HFFc6 (cell line): ENCODE measurements around the gene LTBP3. TPM values are rescaled to one million over a fixed set of nuclear protein-coding genes. Genes with fewer than 3 reads are reported as not detected.

ENCODE experiments used
- DNase-seq: peaks from one replicate; pipeline ENCODE4 v3.0.0-alpha.2; 2018
- H3K27ac Mint-ChIP-seq: 2 replicates; pipeline ENCODE4 v1.8.0; 2020; ENCODE audit warnings: mild to moderate bottlenecking, mixed read lengths
- H3K27me3 Mint-ChIP-seq: 2 replicates; pipeline ENCODE4 v1.8.0; 2021; ENCODE audit warnings: mild to moderate bottlenecking, moderate library complexity, mixed read lengths; ENCODE audit not compliant: insufficient read depth
- H3K36me3 Mint-ChIP-seq: 2 replicates; pipeline ENCODE4 v1.8.0; 2021; ENCODE audit warnings: low read depth, mixed read lengths
- H3K4me1 Mint-ChIP-seq: 2 replicates; pipeline ENCODE4 v1.8.0; 2020; ENCODE audit warnings: low read depth, mixed read lengths
- H3K4me3 Mint-ChIP-seq: 2 replicates; pipeline ENCODE4 v1.8.0; 2020; ENCODE audit warnings: mild to moderate bottlenecking, moderate library complexity, mixed read lengths
- H3K9me3 Mint-ChIP-seq: 2 replicates; pipeline ENCODE4 v1.8.0; 2020; ENCODE audit warnings: mild to moderate bottlenecking, mixed read lengths
- CTCF ChIP-seq: fragments of 200-600 bp; sonication (generic); IDR thresholded peaks from 2 replicates; pipeline ENCODE4 v1.5.0; 2021; ENCODE audit warnings: antibody characterized with exemption, mild to moderate bottlenecking
- total RNA-seq, 6 experiments: library from RNA; stranded (reverse); fragmentation: NEBNext Ultra II Directional; extraction: Animal tissue kit (Norgen Biotek cat#: 25700); gene quantifications; 2 replicates in 1 of 6; 3 replicates in 5 of 6; pipeline ENCODE4 v1.2.3, GENCODE V29; 2021

The LTBP3 gene
- total RNA-seq, 6 experiments from 2014 or later = 64.0 to 78.1 (median 66.0) TPM

DNA sequence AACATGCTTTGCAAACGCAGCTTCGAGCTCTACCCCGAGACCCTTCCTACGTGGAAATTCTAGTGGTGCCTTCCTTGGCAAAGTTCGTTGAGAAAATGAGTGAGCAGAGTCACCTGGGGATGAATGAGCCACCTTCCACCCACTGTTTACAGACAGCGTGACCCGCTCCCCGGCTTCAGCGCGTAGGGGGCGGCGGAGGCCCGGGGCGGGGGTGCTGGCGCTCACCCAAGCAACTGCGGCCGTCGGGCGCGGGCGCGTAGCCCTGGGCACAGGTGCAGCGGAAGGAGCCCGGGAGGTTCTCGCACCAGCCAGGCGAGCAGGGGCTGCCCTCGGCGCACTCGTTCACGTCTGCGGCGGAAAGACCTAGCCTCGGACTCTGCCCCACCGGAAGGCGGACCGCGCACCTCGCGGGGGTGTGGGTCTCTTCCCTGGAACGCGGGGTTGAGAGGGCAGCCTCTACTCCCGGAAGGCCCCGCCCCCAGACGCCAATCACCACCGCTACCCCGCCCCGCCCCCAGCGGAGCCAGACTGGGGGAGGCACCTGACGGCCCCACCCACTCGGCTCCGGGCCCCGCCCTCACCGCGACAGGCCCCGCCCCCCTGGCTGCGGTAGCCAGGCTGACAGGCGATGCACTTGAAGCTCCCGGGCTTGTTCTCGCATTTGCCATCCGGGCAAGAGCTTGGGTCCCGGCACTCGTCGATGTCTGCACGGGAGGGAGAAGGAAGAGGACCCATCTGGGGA lies 11.8 kb downstream of the LTBP3 start:
- Mint-ChIP-seq H3K4me3 (no peak overlapping the region), H3K36me3 (peaks cover 28% of the 10 kb centered on the region), H3K4me1 (peaks cover 8% of the 10 kb centered on the region), H3K27me3 (peaks cover 3% of the 10 kb centered on the region), H3K27ac (no peak overlapping the region), H3K9me3 (no peaks in the 10 kb centered on the region)
- TF ChIP-seq CTCF = no peak
- DNase-seq = no peak

- Mint-ChIP-seq H3K36me3 (peaks cover 23% of the 10 kb centered on the region), H3K9me3 (no peaks in the 10 kb centered on the region), H3K27me3 (peaks cover 3% of the 10 kb centered on the region), H3K4me1 (peaks cover 13% of the 10 kb centered on the region), H3K27ac (no peak overlapping the region), H3K4me3 (no peak overlapping the region)
- DNase-seq = no peak
- no peak for TF ChIP-seq CTCF
Observed at GRCh38 chr11:65545853-65546216, 12.3 kb downstream of the LTBP3 start.

GRCh38 chr11:65542738-65543390 lies 15.3 kb downstream of the LTBP3 start:
- Mint-ChIP-seq H3K36me3 (peaks cover 9% of the 10 kb centered on the region; the same call in 1 of the 2 replicates), H3K4me1 (peaks cover 13% of the 10 kb centered on the region), H3K27me3 (peaks cover 7% of the 10 kb centered on the region), H3K4me3 (no peak overlapping the region), H3K27ac (peak overlapping the region; percentile 14; the same call in 1 of the 2 replicates), H3K9me3 (no peaks in the 10 kb centered on the region)
- no peak for TF ChIP-seq CTCF
- no peak for DNase-seq

DNA sequence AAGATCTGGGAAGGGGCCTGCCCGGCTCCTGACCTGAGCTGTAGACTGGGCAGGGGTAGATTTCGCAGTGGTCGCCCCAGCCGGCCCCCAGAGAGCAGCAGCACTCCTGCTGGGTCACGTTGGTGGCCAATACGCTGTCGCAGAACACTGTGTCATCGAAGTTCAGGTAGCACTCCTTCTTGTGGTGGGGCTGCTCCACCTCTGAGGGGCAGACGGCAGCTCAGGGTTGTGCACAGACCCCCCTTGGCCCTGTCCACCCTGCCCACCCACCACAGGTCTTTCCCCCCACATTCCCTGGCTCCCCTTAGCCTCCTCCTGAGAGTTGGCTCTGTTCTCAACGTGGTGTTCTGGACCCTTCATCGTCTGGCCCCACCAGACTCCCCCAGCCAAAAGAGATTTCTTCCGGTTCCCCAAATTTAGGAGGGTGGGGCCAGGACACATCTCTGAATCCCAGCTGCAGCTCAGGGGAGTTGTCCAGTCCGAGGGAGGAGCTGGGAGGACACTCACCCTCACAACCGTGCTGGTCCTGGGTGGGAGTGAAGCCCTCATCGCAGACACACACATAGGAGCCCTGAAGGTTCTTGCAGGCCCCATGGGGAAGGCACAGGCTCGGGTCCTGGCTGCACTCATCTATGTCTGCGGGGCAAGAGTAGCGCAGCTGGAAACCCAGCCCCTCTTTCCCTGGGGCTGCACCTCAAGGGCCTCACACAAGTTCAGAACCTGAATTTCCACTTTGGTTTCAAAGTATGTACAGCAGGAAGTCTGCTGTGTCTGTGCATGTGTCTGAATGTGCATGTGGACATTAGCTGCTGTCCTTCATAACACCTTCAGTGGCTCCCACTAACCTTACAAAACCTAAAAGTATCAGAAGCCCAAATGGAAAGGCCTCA lies 16.8 kb downstream of the LTBP3 start:
- Mint-ChIP-seq H3K4me1 (peaks cover 13% of the 10 kb centered on the region), H3K36me3 (peaks cover 12% of the 10 kb centered on the region; the same call in 1 of the 2 replicates), H3K9me3 (no peaks in the 10 kb centered on the region), H3K27me3 (peaks cover 10% of the 10 kb centered on the region), H3K27ac (peak overlapping the region; percentile 76), H3K4me3 (peak overlapping the region; percentile 80)
- no peak for DNase-seq
- no peak; the same call in 1 of the 2 replicates for TF ChIP-seq CTCF

DNA sequence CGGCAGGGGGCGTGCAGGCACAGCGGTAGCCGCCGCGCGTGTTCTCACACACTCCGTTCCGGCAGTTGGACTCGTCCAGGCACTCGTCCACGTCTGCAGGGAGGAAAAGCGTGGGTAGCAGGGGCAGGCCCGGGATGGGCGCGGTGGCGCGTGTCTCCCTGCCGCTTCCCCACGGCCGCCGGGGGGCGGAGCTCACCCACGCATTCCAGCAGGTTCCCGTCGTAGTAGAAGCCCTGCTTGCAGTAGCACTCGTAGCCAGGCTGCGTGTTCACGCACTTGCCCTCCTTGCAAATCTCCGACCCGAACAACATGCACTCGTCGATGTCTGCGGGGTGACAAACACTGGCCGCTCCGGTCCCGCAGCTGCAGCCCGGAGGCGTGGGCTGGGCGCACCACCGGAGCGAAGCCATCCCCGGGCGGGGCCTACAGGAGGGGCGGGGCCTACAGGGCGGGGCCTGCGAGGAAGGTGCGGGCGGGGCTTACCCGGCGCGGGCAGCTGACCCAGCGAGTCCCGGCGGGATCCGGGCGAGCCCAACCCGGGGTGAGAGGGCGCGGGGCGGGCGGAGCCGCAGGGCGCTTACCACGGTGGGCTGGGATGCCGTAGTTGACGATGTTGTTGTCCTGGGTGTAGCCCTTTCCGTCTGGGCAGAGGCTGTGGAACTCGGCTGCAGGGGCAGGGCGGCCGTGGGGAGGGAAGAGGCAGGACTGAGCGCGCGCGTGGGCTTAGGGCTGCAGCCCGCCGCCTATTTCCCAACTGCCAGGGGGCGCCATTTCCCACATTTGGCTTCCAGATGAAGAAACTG lies 17.7 kb downstream of the LTBP3 start:
- H3K9me3 Mint-ChIP-seq = no peaks in the 10 kb centered on the region
- H3K27me3 Mint-ChIP-seq = peaks cover 10% of the 10 kb centered on the region
- peak overlapping the region; percentile 76 for H3K27ac Mint-ChIP-seq
- TF ChIP-seq CTCF = peak; percentile 89
- DNase-seq = peak; percentile 81
- H3K4me3 Mint-ChIP-seq = peak overlapping the region; percentile 80
- peaks cover 13% of the 10 kb centered on the region for H3K4me1 Mint-ChIP-seq
- H3K36me3 Mint-ChIP-seq = peaks cover 12% of the 10 kb centered on the region; the same call in 1 of the 2 replicates
